Large intestine (tissue), 12 donors: Measurements from ENCODE around the gene CATSPER3. TPM values are rescaled to one million over a fixed set of nuclear protein-coding genes. Genes with fewer than 3 reads are reported as not detected.

Source experiments
- DNase-seq, 2 donors: peaks; one replicate each; pipeline versions ENCODE4 v3.0.0 to v3.0.0-alpha.2; 2013
- H3K27ac ChIP-seq: one replicate; pipeline ENCODE4 v1.5.1; 2013; ENCODE audit warnings: low read length
- H3K27me3 ChIP-seq: 2 replicates; pipeline ENCODE4 v1.6.1; 2013; ENCODE audit warnings: low read length; ENCODE audit not compliant: control insufficient read depth, insufficient read depth
- H3K36me3 ChIP-seq: 2 replicates; pipeline ENCODE4 v1.6.1; 2013; ENCODE audit warnings: low read length; ENCODE audit not compliant: control insufficient read depth, insufficient read depth
- H3K4me1 ChIP-seq: one replicate; pipeline ENCODE4 v1.6.1; 2013; ENCODE audit warnings: low read length; ENCODE audit not compliant: control insufficient read depth, insufficient read depth
- H3K4me3 ChIP-seq: one replicate; pipeline ENCODE4 v1.5.1; 2013; ENCODE audit warnings: low read length
- H3K9me3 ChIP-seq: one replicate; pipeline ENCODE4 v1.6.1; 2013; ENCODE audit warnings: mild to moderate bottlenecking, low read depth, low read length, moderate library complexity; ENCODE audit not compliant: control insufficient read depth
- WGBS: methylation state at CpG from one replicate; pipeline ENCODE4 v1.1.5; 2013; ENCODE audit warnings: low lambda C conversion rate; ENCODE audit not compliant: insufficient coverage; 5-methylcytosine and 5-hydroxymethylcytosine counted together
- long read RNA-seq, 11 donors: transcript quantifications; one replicate each; lab custom pipeline, GENCODE V29; 2026
- polyA plus RNA-seq: library from polyadenylated mRNA; unstranded; fragments of 120-200 nt; gene quantifications from one replicate; pipeline ENCODE4 v1.2.1, GENCODE V29; 2013

Gene CATSPER3
- 1.4 TPM for polyA plus RNA-seq
- long read RNA-seq, donor 1, result 0 reads
- long read RNA-seq, donor 2, result 0 reads
- long read RNA-seq, donor 3, result 0 reads
- long read RNA-seq, donor 4, result 0 reads
- long read RNA-seq, donor 5, result 0 reads
- long read RNA-seq, donor 6, result 0 reads
- long read RNA-seq, donor 7, result 0 reads
- long read RNA-seq, donor 8, result 0 reads
- long read RNA-seq, donor 9, result 0 reads
- long read RNA-seq, donor 10, result 0 reads
- long read RNA-seq, donor 11, result 0 reads

- Histone ChIP-seq H3K4me3 (no peak within 1 kb of the TSS), H3K27ac (no peak within 1 kb of the TSS), H3K36me3 (peaks cover 8% of the 10 kb centered on the region), H3K27me3 (no peaks in the 10 kb centered on the region), H3K4me1 (no peaks in the 10 kb centered on the region), H3K9me3 (no peaks in the 10 kb centered on the region)
- no CpG with 5 or more reads among the region's 3 CpGs for WGBS
- no peak for DNase-seq
These were observed at the start of gene CATSPER3 for GRCh38 chr5:134967607-134968006. Gene CATSPER3, plus strand, starts transcription at chr5:134967907. Its CDS starts 85 bp downstream, at chr5:134967992.

GRCh38 chr5:134918861-134919260, 48.8 kb upstream of the CATSPER3 start:
- Histone ChIP-seq H3K4me1 (no peaks in the 10 kb centered on the region), H3K36me3 (peaks cover 30% of the 10 kb centered on the region), H3K27ac (no peak overlapping the region), H3K9me3 (no peaks in the 10 kb centered on the region), H3K4me3 (no peak overlapping the region), H3K27me3 (no peaks in the 10 kb centered on the region)
- DNase-seq, result no peak
- no CpG with 5 or more reads among the region's 3 CpGs for WGBS

- no peak for DNase-seq
- peaks cover 21% of the 10 kb centered on the region for H3K36me3 ChIP-seq
- H3K4me3 ChIP-seq, result no peak overlapping the region
- H3K27me3 ChIP-seq, result no peaks in the 10 kb centered on the region
- H3K9me3 ChIP-seq, result no peaks in the 10 kb centered on the region
- no peaks in the 10 kb centered on the region for H3K4me1 ChIP-seq
- no CpG with 5 or more reads among the region's 9 CpGs for WGBS
- H3K27ac ChIP-seq, result no peak overlapping the region
These were observed 46.7 kb upstream of the CATSPER3 start for GRCh38 chr5:134920848-134921575.

- DNase-seq, result no peak
- no peak overlapping the region for H3K4me3 ChIP-seq
- H3K4me1 ChIP-seq, result no peaks in the 10 kb centered on the region
- H3K27me3 ChIP-seq, result no peaks in the 10 kb centered on the region
- no peaks in the 10 kb centered on the region for H3K9me3 ChIP-seq
- H3K36me3 ChIP-seq, result peaks cover 25% of the 10 kb centered on the region
- H3K27ac ChIP-seq, result no peak overlapping the region
- no CpG with 5 or more reads among the region's 3 CpGs for WGBS
These were observed 35.2 kb upstream of the CATSPER3 start for GRCh38 chr5:134932508-134932907.

GRCh38 chr5:134934202-134934601, 33.5 kb upstream of the CATSPER3 start:
- Histone ChIP-seq H3K27ac (no peak overlapping the region), H3K4me3 (no peak overlapping the region), H3K9me3 (no peaks in the 10 kb centered on the region), H3K4me1 (no peaks in the 10 kb centered on the region), H3K27me3 (no peaks in the 10 kb centered on the region), H3K36me3 (peaks cover 33% of the 10 kb centered on the region)
- 100% methylated on average over 2 of the region's 5 CpGs for WGBS
- no peak for DNase-seq

GRCh38 chr5:134935711-134936602, 31.8 kb upstream of the CATSPER3 start:
- WGBS, result 83% methylated on average over 2 of the region's 12 CpGs
- Histone ChIP-seq H3K9me3 (no peaks in the 10 kb centered on the region), H3K4me3 (no peak overlapping the region), H3K27me3 (no peaks in the 10 kb centered on the region), H3K36me3 (peaks cover 31% of the 10 kb centered on the region), H3K27ac (no peak overlapping the region), H3K4me1 (no peaks in the 10 kb centered on the region)
- DNase-seq, result no peak

GRCh38 chr5:134937526-134937925, 30.2 kb upstream of the CATSPER3 start:
- Histone ChIP-seq H3K4me1 (no peaks in the 10 kb centered on the region), H3K27ac (no peak overlapping the region), H3K4me3 (no peak overlapping the region), H3K27me3 (no peaks in the 10 kb centered on the region), H3K9me3 (no peaks in the 10 kb centered on the region), H3K36me3 (peaks cover 26% of the 10 kb centered on the region)
- no peak for DNase-seq
- WGBS, result 80% methylated on average over 1 of the region's 8 CpGs

- no peaks in the 10 kb centered on the region for H3K9me3 ChIP-seq
- H3K4me1 ChIP-seq, result no peaks in the 10 kb centered on the region
- no CpG with 5 or more reads among the region's 6 CpGs for WGBS
- no peak overlapping the region for H3K4me3 ChIP-seq
- H3K36me3 ChIP-seq, result peaks cover 26% of the 10 kb centered on the region
- no peak for DNase-seq
- no peak overlapping the region for H3K27ac ChIP-seq
- no peaks in the 10 kb centered on the region for H3K27me3 ChIP-seq
These were observed 29.7 kb upstream of the CATSPER3 start for GRCh38 chr5:134938030-134938429.

GRCh38 chr5:134939500-134939899, 28.2 kb upstream of the CATSPER3 start:
- 83% methylated on average over 1 of the region's 1 CpG for WGBS
- no peaks in the 10 kb centered on the region for H3K9me3 ChIP-seq
- H3K27me3 ChIP-seq, result no peaks in the 10 kb centered on the region
- DNase-seq, result no peak
- H3K36me3 ChIP-seq, result peaks cover 22% of the 10 kb centered on the region
- no peak overlapping the region for H3K27ac ChIP-seq
- no peaks in the 10 kb centered on the region for H3K4me1 ChIP-seq
- H3K4me3 ChIP-seq, result no peak overlapping the region

- DNase-seq, result no peak
- Histone ChIP-seq H3K4me3 (no peak overlapping the region), H3K27ac (no peak overlapping the region), H3K9me3 (no peaks in the 10 kb centered on the region), H3K36me3 (peaks cover 3% of the 10 kb centered on the region), H3K4me1 (no peaks in the 10 kb centered on the region), H3K27me3 (no peaks in the 10 kb centered on the region)
- WGBS, result no CpG with 5 or more reads among the region's 1 CpG
These were observed 24.2 kb upstream of the CATSPER3 start for GRCh38 chr5:134943547-134943946.
